ENCODE measurements around the gene ZNFX1. TPM values are rescaled to one million over a fixed set of nuclear protein-coding genes. Genes with fewer than 3 reads are reported as not detected.

ZNFX1 gene
- total RNA-seq, 1 donor from 2014 or later: 10.4 TPM

DNA sequence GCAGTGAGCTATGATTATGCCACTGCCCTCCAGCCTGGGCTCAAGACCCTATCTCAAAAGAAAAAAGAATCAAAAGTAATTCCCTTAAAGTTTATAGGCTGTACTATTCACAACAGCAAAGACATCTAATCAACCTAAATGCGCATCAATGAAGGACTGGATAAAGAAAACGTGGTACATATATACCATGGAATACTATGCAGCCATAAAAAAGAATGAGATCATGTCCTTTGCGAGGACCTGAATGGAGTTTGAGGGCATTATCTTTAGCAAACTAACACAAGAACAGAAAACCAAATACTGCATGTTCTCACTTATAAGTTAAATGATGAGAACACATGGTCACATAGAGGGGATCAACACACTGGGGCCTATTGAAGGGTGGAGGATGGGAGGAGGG, 16.7 kb downstream of the ZNFX1 start:
- TF ChIP-seq, protein P1, sequence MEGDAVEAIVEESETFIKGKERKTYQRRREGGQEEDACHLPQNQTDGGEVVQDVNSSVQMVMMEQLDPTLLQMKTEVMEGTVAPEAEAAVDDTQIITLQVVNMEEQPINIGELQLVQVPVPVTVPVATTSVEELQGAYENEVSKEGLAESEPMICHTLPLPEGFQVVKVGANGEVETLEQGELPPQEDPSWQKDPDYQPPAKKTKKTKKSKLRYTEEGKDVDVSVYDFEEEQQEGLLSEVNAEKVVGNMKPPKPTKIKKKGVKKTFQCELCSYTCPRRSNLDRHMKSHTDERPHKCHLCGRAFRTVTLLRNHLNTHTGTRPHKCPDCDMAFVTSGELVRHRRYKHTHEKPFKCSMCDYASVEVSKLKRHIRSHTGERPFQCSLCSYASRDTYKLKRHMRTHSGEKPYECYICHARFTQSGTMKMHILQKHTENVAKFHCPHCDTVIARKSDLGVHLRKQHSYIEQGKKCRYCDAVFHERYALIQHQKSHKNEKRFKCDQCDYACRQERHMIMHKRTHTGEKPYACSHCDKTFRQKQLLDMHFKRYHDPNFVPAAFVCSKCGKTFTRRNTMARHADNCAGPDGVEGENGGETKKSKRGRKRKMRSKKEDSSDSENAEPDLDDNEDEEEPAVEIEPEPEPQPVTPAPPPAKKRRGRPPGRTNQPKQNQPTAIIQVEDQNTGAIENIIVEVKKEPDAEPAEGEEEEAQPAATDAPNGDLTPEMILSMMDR (conservative IDR thresholded peaks at IDR 0.05): no peak
- peaks cover 2% of the 10 kb centered on the region for H3K9me3 Mint-ChIP-seq
- H3K36me3 Mint-ChIP-seq (ENCODE audit: low read depth): peaks cover 21% of the 10 kb centered on the region
- H3K27ac Mint-ChIP-seq (ENCODE audit: unreplicated experiment): no peak overlapping the region
- H3K27me3 Mint-ChIP-seq (ENCODE audit: low read depth): no peaks in the 10 kb centered on the region
- no peak overlapping the region for H3K4me3 Mint-ChIP-seq
- DNase-seq (ENCODE audit: low read depth, low spot score): no peak
- H3K4me1 Mint-ChIP-seq: no peaks in the 10 kb centered on the region

DNA sequence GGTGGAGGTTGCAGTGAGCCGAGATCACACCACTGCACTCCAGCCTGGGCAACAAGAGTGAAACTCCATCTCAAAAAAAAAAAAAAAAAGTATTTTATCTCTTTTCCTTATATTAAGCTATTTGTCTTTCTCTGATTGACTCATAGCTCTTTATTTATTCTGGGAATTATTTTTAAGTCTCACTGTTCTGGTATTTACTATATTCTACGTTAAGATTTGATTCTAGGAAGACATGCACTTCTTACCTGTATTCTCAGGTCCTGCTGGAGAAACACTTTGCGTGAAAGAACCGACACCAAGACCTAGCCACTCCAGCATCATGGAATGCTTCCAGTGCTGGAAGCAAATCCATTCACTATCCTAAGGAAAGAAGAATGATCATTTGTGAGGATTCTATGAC, 17.6 kb downstream of the ZNFX1 start:
- Mint-ChIP-seq H3K4me1 (no peaks in the 10 kb centered on the region), H3K9me3 (peaks cover 2% of the 10 kb centered on the region), H3K4me3 (no peak overlapping the region), H3K27ac (ENCODE audit: unreplicated experiment) (no peak overlapping the region), H3K27me3 (ENCODE audit: low read depth) (no peaks in the 10 kb centered on the region), H3K36me3 (ENCODE audit: low read depth) (peaks cover 21% of the 10 kb centered on the region)
- TF ChIP-seq, protein P1 (conservative IDR thresholded peaks at IDR 0.05): no peak
- DNase-seq (ENCODE audit: low read depth, low spot score): no peak

DNA sequence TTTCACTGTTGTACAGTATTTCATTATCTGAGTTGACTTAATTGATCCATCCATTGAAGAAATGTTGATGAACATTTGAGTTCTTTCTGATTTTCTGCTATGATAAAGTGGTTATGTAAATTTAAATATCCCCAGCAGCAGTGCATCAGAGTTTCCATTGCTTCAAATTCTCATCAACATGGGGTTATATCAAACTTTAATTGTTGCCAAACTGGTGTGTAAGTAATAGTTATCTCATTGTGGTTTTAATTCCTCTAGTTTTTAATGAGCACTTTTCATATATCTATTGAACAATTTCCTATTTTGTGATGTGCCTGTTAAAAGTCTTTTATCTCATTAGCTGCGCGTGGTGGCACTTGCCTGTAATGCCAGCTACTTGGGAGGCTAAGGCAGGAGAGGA, 18.1 kb downstream of the ZNFX1 start:
- TF ChIP-seq, protein P1 (conservative IDR thresholded peaks at IDR 0.05): no peak
- no peaks in the 10 kb centered on the region for H3K27me3 Mint-ChIP-seq (ENCODE audit: low read depth)
- DNase-seq (ENCODE audit: low read depth, low spot score): no peak
- H3K36me3 Mint-ChIP-seq (ENCODE audit: low read depth): peaks cover 19% of the 10 kb centered on the region
- H3K9me3 Mint-ChIP-seq: peaks cover 2% of the 10 kb centered on the region
- no peaks in the 10 kb centered on the region for H3K4me1 Mint-ChIP-seq
- no peak overlapping the region for H3K27ac Mint-ChIP-seq (ENCODE audit: unreplicated experiment)
- H3K4me3 Mint-ChIP-seq: no peak overlapping the region

DNA sequence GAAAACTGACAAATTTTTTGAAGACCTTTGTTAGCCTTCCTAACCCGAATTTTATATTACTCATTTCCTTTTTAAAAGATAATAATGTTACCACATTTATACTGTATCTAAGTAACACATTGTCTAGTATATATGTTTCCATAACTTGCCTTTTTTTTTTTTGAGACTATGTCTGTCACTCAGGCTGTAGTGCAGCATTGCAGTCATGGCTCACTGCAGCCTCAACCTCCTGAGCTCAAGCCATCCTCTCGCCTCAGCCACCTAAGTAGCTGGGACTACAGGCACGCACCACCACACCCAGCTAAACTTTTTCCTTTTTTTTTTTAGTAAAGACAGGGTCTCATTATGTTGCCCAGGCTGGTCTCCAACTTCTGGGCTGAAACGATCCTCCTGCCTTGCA, 18.6 kb downstream of the ZNFX1 start:
- H3K27me3 Mint-ChIP-seq (ENCODE audit: low read depth): no peaks in the 10 kb centered on the region
- no peaks in the 10 kb centered on the region for H3K4me1 Mint-ChIP-seq
- H3K4me3 Mint-ChIP-seq: no peak overlapping the region
- no peak for DNase-seq (ENCODE audit: low read depth, low spot score)
- H3K27ac Mint-ChIP-seq (ENCODE audit: unreplicated experiment): no peak overlapping the region
- H3K36me3 Mint-ChIP-seq (ENCODE audit: low read depth): peaks cover 18% of the 10 kb centered on the region
- peaks cover 2% of the 10 kb centered on the region for H3K9me3 Mint-ChIP-seq
- TF ChIP-seq, protein P1 (conservative IDR thresholded peaks at IDR 0.05): no peak

DNA sequence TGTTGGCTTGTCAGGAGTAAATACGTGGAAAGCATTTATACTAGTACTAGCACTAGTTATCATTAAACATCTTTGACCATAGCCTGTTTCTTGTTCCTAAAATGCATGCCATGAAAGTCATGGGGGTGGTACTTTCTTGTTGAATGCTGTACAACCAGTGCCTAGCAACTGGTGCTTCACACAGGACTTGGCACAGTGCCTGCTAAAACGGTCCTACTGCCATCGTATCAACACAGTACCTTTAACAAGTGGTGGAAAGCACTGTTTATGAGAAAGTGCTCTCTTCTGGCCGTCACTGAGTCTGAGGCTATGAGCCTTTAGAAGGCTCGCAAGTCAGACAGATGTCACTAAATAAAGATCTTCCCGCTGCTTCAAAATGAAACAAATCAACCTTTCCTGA, 21.6 kb downstream of the ZNFX1 start:
- peaks cover 1% of the 10 kb centered on the region for H3K9me3 Mint-ChIP-seq
- DNase-seq (ENCODE audit: low read depth, low spot score): no peak
- peaks cover 20% of the 10 kb centered on the region for H3K36me3 Mint-ChIP-seq (ENCODE audit: low read depth)
- H3K4me3 Mint-ChIP-seq: no peak overlapping the region
- H3K27me3 Mint-ChIP-seq (ENCODE audit: low read depth): no peaks in the 10 kb centered on the region
- H3K4me1 Mint-ChIP-seq: no peaks in the 10 kb centered on the region
- TF ChIP-seq, protein P1 (conservative IDR thresholded peaks at IDR 0.05): no peak
- H3K27ac Mint-ChIP-seq (ENCODE audit: unreplicated experiment): no peak overlapping the region
